BLaER1 (cell line): Measurements from ENCODE around the gene STX4.

Experiments used
- H3K27ac ChIP-seq: shearing (Covaris generic); formaldehyde crosslinking; 2 replicates; pipeline ENCODE4 v1.8.1; 2022
- H3K27me3 ChIP-seq: shearing (Covaris generic); formaldehyde crosslinking; 2 replicates; pipeline ENCODE4 v1.8.1; 2022
- H3K36me3 ChIP-seq: shearing (Covaris generic); formaldehyde crosslinking; 2 replicates; pipeline ENCODE4 v1.8.1; 2022
- H3K4me1 ChIP-seq: shearing (Covaris generic); formaldehyde crosslinking; 2 replicates; pipeline ENCODE4 v1.8.1; 2022
- H3K4me2 ChIP-seq: shearing (Covaris generic); formaldehyde crosslinking; 2 replicates; pipeline ENCODE4 v1.8.1; 2022
- H3K4me3 ChIP-seq: shearing (Covaris generic); formaldehyde crosslinking; 2 replicates; pipeline ENCODE4 v1.8.1; 2022
- H3K9ac ChIP-seq: shearing (Covaris generic); formaldehyde crosslinking; 2 replicates; pipeline ENCODE4 v1.8.1; 2022
- H3K9me3 ChIP-seq: shearing (Covaris generic); formaldehyde crosslinking; 2 replicates; pipeline ENCODE4 v1.8.1; 2022
- H4K20me1 ChIP-seq: shearing (Covaris generic); formaldehyde crosslinking; 2 replicates; pipeline ENCODE4 v1.8.1; 2022
- Cebpa-rat ChIP-seq: shearing (Covaris generic); IDR thresholded peaks from 2 replicates; pipeline ENCODE4 v1.8.1; 2022

Gene STX4

DNA sequence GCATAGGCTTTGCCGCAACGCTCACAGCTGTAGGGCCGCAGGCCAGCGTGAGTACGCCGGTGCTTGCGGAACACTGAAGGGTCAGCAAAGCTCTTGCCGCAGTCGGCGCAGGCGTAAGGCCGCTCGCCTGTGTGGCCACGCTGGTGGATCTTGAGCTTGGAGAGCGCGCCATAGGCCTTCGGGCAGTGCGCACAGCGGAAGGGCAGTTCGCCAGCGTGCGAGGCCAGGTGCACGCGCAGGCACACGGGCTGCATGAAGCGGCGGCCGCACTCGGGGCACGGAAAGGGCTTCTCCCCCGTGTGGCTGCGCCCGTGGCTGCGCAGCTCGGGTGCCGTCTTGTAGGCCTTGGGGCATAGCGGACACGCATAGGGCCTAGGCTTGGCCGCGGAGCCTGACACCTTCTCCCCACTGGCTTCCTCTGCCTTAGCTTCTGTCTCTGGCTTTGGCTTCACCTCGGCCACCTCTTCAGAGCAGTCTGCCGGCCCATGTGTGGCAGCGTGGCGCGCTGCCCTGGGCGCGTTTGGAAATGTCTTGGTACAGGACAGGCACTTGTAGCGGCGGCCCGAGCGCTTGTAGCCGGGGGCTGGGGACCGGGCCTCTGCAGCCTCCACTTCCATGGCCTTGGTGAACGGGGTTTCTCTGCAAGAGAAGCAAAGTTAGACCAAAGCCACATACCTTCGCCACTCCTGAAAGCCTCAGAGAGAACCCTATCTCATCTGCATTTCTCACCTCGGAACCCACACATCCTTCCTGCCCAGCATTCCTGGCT is 30.7 kb downstream of the STX4 start:
- Histone ChIP-seq H3K4me1 (peaks cover 25% of the 10 kb centered on the region), H3K36me3 (peaks cover 74% of the 10 kb centered on the region), H3K4me3 (no peak overlapping the region), H3K27ac (peak overlapping the region; percentile 63), H3K9me3 (no peaks in the 10 kb centered on the region), H4K20me1 (peaks cover 56% of the 10 kb centered on the region; the same call in 1 of the 2 replicates), H3K4me2 (peak overlapping the region; percentile 62), H3K9ac (peak overlapping the region; percentile 48), H3K27me3 (no peaks in the 10 kb centered on the region)
- no peak for TF ChIP-seq Cebpa-rat

DNA sequence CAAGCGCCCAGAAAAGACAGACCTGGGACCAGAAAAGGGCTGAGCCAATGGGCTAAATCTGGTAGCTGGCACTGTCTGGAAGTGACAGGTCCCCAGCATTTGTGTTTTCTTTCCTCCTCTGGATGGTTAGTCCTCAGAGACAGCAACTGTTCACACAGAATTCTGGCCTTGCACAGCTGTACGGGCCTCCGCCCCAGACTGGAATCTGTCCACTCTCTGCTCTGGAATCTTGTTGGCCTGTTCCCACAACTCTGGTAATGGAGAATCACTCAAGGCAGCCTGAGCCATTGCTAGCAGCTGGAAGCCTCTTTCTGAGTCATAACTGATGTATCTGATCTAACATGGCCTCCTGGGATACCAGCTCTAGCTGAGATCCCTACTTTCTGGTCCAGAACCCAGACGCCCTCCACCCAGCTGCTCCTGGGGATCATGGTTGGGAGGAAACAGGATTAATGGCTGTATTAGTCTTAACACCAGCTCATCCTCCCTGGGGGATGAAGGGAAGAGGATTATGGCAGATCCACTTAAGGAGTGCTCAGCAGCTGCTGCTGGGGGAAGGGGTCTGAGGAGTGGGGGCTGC is 31.6 kb downstream of the STX4 start:
- TF ChIP-seq Cebpa-rat: no peak
- Histone ChIP-seq H3K36me3 (peaks cover 68% of the 10 kb centered on the region), H3K27me3 (no peaks in the 10 kb centered on the region), H3K4me1 (peaks cover 25% of the 10 kb centered on the region), H3K4me3 (no peak overlapping the region), H3K27ac (peak overlapping the region; percentile 63), H3K9me3 (no peaks in the 10 kb centered on the region), H3K9ac (peak overlapping the region; percentile 48), H4K20me1 (peaks cover 56% of the 10 kb centered on the region; the same call in 1 of the 2 replicates), H3K4me2 (peak overlapping the region; percentile 62)

DNA sequence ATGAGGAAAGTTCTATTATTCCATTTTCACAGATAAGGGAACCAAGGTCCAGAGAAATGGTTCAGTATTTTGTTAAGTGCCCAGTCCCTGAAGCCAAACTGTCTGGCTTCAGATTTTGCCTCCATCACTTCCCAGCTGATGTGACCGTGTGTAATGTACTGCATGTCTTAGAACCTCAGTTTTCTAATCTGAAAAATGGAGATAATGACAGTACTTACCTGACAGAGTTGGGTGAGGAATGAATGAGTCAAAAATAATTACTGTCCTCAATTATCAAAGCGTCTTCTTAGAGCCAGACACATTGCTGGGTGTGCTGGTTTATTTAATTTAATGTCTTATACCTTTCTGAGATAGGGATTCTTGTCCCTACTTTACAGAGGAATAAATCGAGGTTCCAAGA is 34.0 kb downstream of the STX4 start:
- no peak for TF ChIP-seq Cebpa-rat
- Histone ChIP-seq H3K4me1 (peaks cover 37% of the 10 kb centered on the region), H3K4me2 (no peak overlapping the region), H3K9ac (no peak overlapping the region), H3K4me3 (no peak overlapping the region), H4K20me1 (peaks cover 40% of the 10 kb centered on the region; the same call in 1 of the 2 replicates), H3K36me3 (peaks cover 44% of the 10 kb centered on the region), H3K27me3 (no peaks in the 10 kb centered on the region), H3K27ac (no peak overlapping the region), H3K9me3 (no peaks in the 10 kb centered on the region)

DNA sequence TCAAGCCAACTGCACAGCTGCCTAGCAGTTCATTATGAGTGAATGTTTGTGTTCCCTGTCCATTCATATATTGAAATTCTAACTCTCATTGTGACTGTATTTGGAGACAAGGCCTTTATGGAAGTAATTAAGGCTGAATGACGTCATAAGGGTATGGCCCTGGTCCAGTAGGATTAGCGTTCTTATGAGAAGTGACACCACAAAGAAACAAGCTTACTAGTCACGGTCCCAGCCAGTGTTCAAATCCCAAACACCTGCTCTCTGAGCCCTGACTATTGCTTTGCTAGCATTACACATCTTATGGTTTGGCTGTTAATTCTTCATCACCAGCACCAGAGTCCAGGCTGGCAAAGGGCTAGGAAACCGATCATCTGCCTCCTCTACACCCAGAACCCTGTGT is 38.5 kb downstream of the STX4 start:
- Histone ChIP-seq H3K36me3 (peaks cover 24% of the 10 kb centered on the region), H3K27me3 (no peaks in the 10 kb centered on the region), H3K9ac (peak overlapping the region; percentile 94), H3K4me3 (peak overlapping the region; percentile 98), H3K27ac (peak overlapping the region; percentile 99), H3K9me3 (no peaks in the 10 kb centered on the region), H3K4me1 (peaks cover 29% of the 10 kb centered on the region), H4K20me1 (peaks cover 33% of the 10 kb centered on the region), H3K4me2 (peak overlapping the region; percentile 98)
- no peak for TF ChIP-seq Cebpa-rat

DNA sequence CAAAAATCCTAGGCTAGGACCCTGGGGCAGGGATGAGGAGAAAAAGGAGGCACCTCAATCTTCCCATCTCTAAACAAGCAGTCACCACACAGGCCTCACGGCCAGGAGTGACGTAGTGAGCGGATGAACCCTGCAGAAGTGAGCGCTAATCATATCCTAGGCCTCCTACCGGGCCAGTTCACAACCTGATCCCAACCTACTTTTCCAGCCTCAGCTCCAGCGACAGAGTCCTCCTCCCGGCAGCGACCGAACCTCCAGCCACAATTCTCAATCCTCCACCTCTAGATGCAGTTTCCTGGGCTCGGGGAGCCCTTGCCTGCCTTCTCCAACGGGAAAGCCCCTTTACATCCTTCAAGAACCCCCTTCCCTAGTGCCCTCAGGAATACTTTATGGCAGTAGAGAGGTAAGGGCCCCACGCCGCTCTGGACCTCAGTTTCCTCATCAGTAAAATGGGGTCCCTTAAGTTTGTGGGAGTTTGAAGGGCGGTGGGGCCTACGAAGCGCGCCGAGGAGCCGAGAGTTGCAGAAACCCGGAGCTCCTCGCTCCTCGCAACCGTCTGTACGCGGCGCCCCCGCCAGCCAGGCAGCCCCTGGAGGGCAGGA is 39.3 kb downstream of the STX4 start:
- peak overlapping the region; percentile 94 for H3K9ac ChIP-seq
- H3K4me3 ChIP-seq: peak overlapping the region; percentile 98
- peaks cover 29% of the 10 kb centered on the region for H3K4me1 ChIP-seq
- H4K20me1 ChIP-seq: peaks cover 33% of the 10 kb centered on the region
- peak overlapping the region; percentile 98 for H3K4me2 ChIP-seq
- peaks cover 24% of the 10 kb centered on the region for H3K36me3 ChIP-seq
- H3K9me3 ChIP-seq: no peaks in the 10 kb centered on the region
- TF ChIP-seq Cebpa-rat: no peak
- H3K27ac ChIP-seq: peak overlapping the region; percentile 99
- H3K27me3 ChIP-seq: no peaks in the 10 kb centered on the region

DNA sequence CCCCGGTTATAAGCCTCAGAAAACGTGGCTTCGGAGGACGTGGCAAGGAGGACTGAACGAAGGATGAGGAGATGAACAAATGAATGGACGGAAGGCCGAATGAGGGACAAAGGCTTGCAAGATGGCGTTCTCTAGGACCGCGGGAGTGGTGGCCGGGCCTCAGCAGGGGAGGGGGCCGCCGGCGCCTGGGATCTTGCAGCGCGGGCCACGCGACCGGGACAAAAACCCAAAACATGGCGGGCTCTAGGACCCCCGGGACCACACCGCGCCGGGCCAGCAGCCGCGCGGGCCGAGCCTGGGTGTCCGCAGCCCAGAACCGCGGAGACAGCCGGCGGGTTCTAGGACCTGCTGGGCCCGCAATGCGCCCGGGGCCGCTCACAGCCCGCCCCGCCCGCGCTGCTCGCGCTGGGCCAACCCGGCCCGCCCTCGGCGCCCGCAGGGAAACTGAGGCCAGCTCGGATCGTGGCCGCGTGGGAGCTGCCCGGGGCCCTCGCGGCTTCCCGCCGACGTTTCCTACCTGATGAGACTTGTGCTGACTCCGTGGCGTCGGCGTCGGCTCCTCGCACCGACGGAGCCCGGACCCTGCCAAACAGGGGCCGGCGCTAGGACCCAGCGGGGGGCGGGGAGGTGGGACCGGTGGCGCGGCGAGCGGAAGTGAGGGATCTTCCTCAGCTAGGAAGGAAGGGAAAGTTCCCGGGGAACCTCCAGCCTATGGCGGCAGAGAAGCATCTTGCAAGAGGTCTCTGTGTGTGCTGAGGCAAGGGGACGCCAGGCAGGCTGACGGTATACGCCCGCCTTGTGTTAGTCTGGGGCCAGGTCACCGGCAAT is 40.0 kb downstream of the STX4 start:
- H3K27me3 ChIP-seq: no peaks in the 10 kb centered on the region
- peaks cover 38% of the 10 kb centered on the region for H4K20me1 ChIP-seq
- H3K4me2 ChIP-seq: peak overlapping the region; percentile 98
- H3K4me3 ChIP-seq: peak overlapping the region; percentile 98
- H3K9me3 ChIP-seq: no peaks in the 10 kb centered on the region
- peaks cover 29% of the 10 kb centered on the region for H3K4me1 ChIP-seq
- peak overlapping the region; percentile 94 for H3K9ac ChIP-seq
- no peak for TF ChIP-seq Cebpa-rat
- H3K36me3 ChIP-seq: peaks cover 29% of the 10 kb centered on the region
- peak overlapping the region; percentile 99 for H3K27ac ChIP-seq

DNA sequence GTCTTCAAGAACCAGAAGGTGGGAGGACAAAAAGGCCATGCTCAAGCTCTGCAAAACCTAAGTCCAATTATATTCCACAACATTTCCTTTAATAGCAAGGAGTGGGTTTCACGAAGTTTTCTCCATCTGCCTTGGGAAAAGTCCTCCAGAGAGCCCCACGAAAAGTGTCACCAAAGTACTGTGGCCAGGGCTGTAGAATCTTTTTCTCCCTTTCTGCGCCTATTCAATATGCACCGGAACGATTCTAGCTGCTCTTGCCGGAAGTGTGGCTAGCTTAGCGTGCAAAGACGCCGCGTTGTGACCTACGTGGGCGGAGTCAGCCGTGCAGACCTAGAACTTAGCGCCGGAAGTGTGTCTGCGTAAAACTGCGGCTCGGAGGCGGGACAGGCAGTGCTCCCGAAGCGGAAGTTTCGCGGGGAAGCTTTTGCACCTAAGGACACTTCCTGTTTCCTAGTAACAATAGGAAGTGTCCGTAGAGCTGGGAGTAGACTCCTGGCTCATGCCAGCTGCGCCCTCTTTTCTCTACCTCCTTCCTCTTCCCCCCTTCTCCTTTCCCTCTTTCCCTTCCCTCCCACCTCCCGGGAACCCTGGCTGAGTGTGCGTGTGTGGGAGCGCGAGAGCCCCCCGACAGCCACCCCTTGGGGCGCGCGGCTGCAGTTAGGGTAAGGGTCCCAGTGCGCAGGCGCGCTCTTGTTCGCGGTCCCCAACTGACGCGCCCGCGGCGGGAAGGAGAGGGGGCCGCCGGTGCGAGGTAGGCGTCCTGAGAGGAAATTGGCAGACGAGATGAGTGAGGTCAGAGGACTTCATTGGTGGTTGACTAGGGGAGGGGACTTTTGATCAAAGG is 40.8 kb downstream of the STX4 start, which contains the start of the genes ZNF646 and ZNF668:
TSS of gene ZNF646 (plus strand) at position 453 of the 844 bp plus-strand sequence. CDS start 1,903 bp downstream, outside the sequence.
TSS of gene ZNF668 (minus strand) at position 271 of the 844 bp plus-strand sequence. CDS start 9,781 bp downstream, outside the sequence.
- Histone ChIP-seq H3K36me3 (peaks cover 37% of the 10 kb centered on the region), H3K4me3 (peak within 1 kb of the TSS; percentile 98), H3K9me3 (no peaks in the 10 kb centered on the region), H3K27ac (peak within 1 kb of the TSS; percentile 99), H3K4me2 (peak within 1 kb of the TSS; percentile 98), H3K27me3 (no peaks in the 10 kb centered on the region), H4K20me1 (peaks cover 46% of the 10 kb centered on the region), H3K9ac (peak within 1 kb of the TSS; percentile 94), H3K4me1 (peaks cover 29% of the 10 kb centered on the region)
- TF ChIP-seq Cebpa-rat: no peak

DNA sequence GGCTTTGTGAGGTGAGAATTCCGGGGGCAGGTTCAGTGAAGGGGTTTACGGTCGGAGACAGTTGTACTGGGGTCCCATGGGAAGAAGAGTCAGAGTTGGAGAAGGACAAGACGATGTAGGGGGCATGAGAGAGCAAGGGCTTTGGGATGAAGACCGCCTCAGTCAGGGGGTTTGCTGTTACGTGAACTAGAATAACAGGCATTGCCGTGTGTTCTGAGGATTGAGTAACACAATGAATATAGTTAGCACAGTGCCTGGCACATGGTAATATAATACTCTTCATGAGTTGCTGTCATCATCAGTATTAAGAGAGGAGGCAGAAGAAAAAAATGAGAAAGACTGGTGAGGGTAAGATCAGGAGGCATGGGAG is 41.4 kb downstream of the STX4 start:
- peak overlapping the region; percentile 99 for H3K27ac ChIP-seq
- peak overlapping the region; percentile 94 for H3K9ac ChIP-seq
- no peaks in the 10 kb centered on the region for H3K27me3 ChIP-seq
- H3K4me2 ChIP-seq: peak overlapping the region; percentile 98
- H3K9me3 ChIP-seq: no peaks in the 10 kb centered on the region
- H4K20me1 ChIP-seq: peaks cover 52% of the 10 kb centered on the region
- H3K4me1 ChIP-seq: peaks cover 29% of the 10 kb centered on the region
- peaks cover 43% of the 10 kb centered on the region for H3K36me3 ChIP-seq
- no peak for TF ChIP-seq Cebpa-rat
- peak overlapping the region; percentile 98 for H3K4me3 ChIP-seq

DNA sequence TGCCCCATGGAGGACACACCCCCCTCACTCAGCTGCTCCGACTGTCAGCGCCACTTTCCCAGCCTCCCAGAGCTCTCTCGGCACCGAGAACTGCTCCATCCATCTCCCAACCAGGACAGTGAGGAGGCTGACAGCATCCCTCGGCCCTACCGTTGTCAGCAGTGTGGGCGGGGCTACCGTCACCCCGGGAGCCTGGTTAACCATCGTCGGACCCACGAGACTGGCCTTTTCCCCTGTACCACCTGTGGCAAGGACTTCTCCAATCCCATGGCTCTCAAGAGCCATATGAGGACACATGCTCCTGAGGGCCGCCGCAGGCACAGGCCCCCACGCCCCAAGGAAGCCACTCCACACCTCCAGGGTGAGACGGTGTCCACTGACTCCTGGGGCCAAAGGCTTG is 43.0 kb downstream of the STX4 start:
- Histone ChIP-seq H3K36me3 (peaks cover 59% of the 10 kb centered on the region), H3K4me2 (peak overlapping the region; percentile 98), H3K27me3 (no peaks in the 10 kb centered on the region), H3K4me3 (no peak overlapping the region), H3K9me3 (no peaks in the 10 kb centered on the region), H3K9ac (no peak overlapping the region; the same call in 1 of the 2 replicates), H4K20me1 (peaks cover 67% of the 10 kb centered on the region), H3K27ac (no peak overlapping the region), H3K4me1 (peaks cover 26% of the 10 kb centered on the region)
- no peak for TF ChIP-seq Cebpa-rat
